ENCODE data around the gene ARHGAP15. TPM values are rescaled to one million over a fixed set of nuclear protein-coding genes. Genes with fewer than 3 reads are reported as not detected.

The ARHGAP15 gene
- total RNA-seq, 2 donors from 2014 or later = 0.86 TPM; not detected in 1

DNA sequence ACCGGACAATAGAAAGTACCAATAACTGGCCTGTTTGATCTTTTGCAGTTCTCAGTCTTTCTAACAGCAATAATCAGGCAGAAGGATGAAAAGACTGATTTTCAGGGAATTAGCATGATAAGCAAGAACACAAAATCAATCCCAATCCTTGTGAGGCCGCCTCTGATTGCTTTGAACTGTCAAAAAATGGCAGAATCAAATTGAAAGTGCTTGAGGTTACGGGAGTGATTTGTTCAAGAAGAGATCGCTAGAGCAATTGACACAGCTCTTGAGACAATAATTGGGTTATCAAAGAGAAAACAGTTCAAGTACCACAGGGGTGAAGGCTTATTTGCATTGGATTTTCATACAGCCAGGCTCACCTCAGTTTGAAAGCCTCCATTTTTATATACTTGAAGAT, 663.4 kb downstream of the ARHGAP15 start:
- no peaks in the 10 kb centered on the region for H3K36me3 ChIP-seq (ENCODE audit: control insufficient read depth, insufficient read depth, low read length)
- 89% methylated on average over 4 of the region's 4 CpGs for WGBS, 2 experiments (ENCODE audit: insufficient coverage in 1 of 2, insufficient read length in 1 of 2)
- H3K9me3 Mint-ChIP-seq = no peaks in the 10 kb centered on the region
- H3K9me3 ChIP-seq (ENCODE audit: control insufficient read depth, low read length) = no peaks in the 10 kb centered on the region
- H3K4me3 ChIP-seq (ENCODE audit: low read length) = no peak overlapping the region
- H3K9ac ChIP-seq (ENCODE audit: extremely low read depth, low read length, poor library complexity, severe bottlenecking) = no peak overlapping the region
- no peaks in the 10 kb centered on the region for H3K27me3 ChIP-seq (ENCODE audit: control insufficient read depth, insufficient read depth, low read length, poor library complexity, severe bottlenecking)
- no peaks in the 10 kb centered on the region for H3K36me3 Mint-ChIP-seq (ENCODE audit: low read depth)
- no peaks in the 10 kb centered on the region for H3K4me1 ChIP-seq (ENCODE audit: control insufficient read depth, insufficient read depth, low read length)
- H3K27ac Mint-ChIP-seq = no peak overlapping the region
- H3K4me1 Mint-ChIP-seq = no peaks in the 10 kb centered on the region
- H3K27me3 Mint-ChIP-seq (ENCODE audit: insufficient read depth) = no peaks in the 10 kb centered on the region
- no peak overlapping the region for H3K27ac ChIP-seq (ENCODE audit: low read depth, low read length)
- no peak for DNase-seq
- TF ChIP-seq, protein P1, sequence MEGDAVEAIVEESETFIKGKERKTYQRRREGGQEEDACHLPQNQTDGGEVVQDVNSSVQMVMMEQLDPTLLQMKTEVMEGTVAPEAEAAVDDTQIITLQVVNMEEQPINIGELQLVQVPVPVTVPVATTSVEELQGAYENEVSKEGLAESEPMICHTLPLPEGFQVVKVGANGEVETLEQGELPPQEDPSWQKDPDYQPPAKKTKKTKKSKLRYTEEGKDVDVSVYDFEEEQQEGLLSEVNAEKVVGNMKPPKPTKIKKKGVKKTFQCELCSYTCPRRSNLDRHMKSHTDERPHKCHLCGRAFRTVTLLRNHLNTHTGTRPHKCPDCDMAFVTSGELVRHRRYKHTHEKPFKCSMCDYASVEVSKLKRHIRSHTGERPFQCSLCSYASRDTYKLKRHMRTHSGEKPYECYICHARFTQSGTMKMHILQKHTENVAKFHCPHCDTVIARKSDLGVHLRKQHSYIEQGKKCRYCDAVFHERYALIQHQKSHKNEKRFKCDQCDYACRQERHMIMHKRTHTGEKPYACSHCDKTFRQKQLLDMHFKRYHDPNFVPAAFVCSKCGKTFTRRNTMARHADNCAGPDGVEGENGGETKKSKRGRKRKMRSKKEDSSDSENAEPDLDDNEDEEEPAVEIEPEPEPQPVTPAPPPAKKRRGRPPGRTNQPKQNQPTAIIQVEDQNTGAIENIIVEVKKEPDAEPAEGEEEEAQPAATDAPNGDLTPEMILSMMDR (conservative IDR thresholded peaks at IDR 0.05) = no peak
- no peak overlapping the region for H3K4me3 Mint-ChIP-seq

DNA sequence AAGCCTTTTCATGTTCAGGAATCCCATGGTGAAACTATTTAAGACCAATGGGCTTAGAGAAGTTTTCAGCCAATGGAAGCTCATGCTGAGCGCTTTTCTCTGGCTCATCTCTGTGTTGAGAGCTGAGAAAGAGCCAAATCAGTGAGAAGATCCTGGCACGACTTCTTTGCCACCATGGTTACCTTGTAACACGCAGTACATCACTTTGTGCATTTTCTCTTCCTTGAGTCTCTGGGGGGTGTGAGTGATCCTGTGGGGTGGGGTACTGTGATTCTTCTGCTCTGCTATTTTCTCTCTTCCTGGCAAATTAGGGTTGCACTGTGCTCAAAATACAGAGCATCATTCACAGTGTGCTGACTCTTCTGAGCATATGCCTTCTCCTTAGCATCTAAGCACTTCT, 664.2 kb downstream of the ARHGAP15 start:
- Mint-ChIP-seq H3K4me3 (no peak overlapping the region), H3K27me3 (ENCODE audit: insufficient read depth) (no peaks in the 10 kb centered on the region), H3K9me3 (no peaks in the 10 kb centered on the region), H3K4me1 (no peaks in the 10 kb centered on the region), H3K36me3 (ENCODE audit: low read depth) (no peaks in the 10 kb centered on the region), H3K27ac (no peak overlapping the region)
- Histone ChIP-seq H3K4me1 (ENCODE audit: control insufficient read depth, insufficient read depth, low read length) (no peaks in the 10 kb centered on the region), H3K27me3 (ENCODE audit: control insufficient read depth, insufficient read depth, low read length, poor library complexity, severe bottlenecking) (no peaks in the 10 kb centered on the region), H3K9me3 (ENCODE audit: control insufficient read depth, low read length) (no peaks in the 10 kb centered on the region), H3K9ac (ENCODE audit: extremely low read depth, low read length, poor library complexity, severe bottlenecking) (no peak overlapping the region), H3K27ac (ENCODE audit: low read depth, low read length) (no peak overlapping the region), H3K4me3 (ENCODE audit: low read length) (no peak overlapping the region), H3K36me3 (ENCODE audit: control insufficient read depth, insufficient read depth, low read length) (no peaks in the 10 kb centered on the region)
- WGBS, 2 experiments (ENCODE audit: insufficient coverage in 1 of 2, insufficient read length in 1 of 2) = 87 to 100% methylated on average over 1 to 3 of the region's 3 CpGs
- TF ChIP-seq, protein P1 (conservative IDR thresholded peaks at IDR 0.05) = no peak
- no peak for DNase-seq

DNA sequence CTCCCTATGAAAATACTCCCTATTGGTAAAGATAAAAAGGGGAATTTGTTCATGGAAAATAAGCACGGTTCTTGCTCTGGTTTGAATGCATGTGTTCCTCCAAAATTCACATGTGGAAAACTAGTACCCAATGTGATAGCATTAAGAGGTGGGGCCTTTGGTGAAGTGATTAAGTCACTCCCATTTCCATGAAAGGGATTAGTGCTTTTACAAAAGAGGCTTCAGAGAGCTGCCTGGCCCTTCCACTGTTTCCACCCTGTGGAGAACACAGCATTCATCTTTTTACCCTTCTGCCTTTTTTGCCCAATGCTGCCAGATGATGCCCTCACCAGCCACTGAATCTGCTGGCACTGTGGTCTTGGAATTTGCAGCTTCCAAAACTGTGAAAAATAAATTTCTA, 666.8 kb downstream of the ARHGAP15 start:
- H3K9me3 ChIP-seq (ENCODE audit: control insufficient read depth, low read length) = no peaks in the 10 kb centered on the region
- H3K4me1 ChIP-seq (ENCODE audit: control insufficient read depth, insufficient read depth, low read length) = no peaks in the 10 kb centered on the region
- H3K36me3 ChIP-seq (ENCODE audit: control insufficient read depth, insufficient read depth, low read length) = no peaks in the 10 kb centered on the region
- WGBS, 2 experiments (ENCODE audit: insufficient coverage in 1 of 2, insufficient read length in 1 of 2) = 92 to 100% methylated on average over 1 of the region's 1 CpG
- no peak overlapping the region for H3K4me3 ChIP-seq (ENCODE audit: low read length)
- no peak overlapping the region for H3K4me3 Mint-ChIP-seq
- no peak overlapping the region for H3K27ac Mint-ChIP-seq
- H3K27me3 Mint-ChIP-seq (ENCODE audit: insufficient read depth) = no peaks in the 10 kb centered on the region
- DNase-seq = no peak
- no peak overlapping the region for H3K27ac ChIP-seq (ENCODE audit: low read depth, low read length)
- no peaks in the 10 kb centered on the region for H3K36me3 Mint-ChIP-seq (ENCODE audit: low read depth)
- H3K27me3 ChIP-seq (ENCODE audit: control insufficient read depth, insufficient read depth, low read length, poor library complexity, severe bottlenecking) = no peaks in the 10 kb centered on the region
- no peak overlapping the region for H3K9ac ChIP-seq (ENCODE audit: extremely low read depth, low read length, poor library complexity, severe bottlenecking)
- no peaks in the 10 kb centered on the region for H3K9me3 Mint-ChIP-seq
- H3K4me1 Mint-ChIP-seq = no peaks in the 10 kb centered on the region
- TF ChIP-seq, protein P1 (conservative IDR thresholded peaks at IDR 0.05) = no peak
